ENCODE measurements around the gene SCARF1. TPM values are rescaled to one million over a fixed set of nuclear protein-coding genes. Genes with fewer than 3 reads are reported as not detected.

Gene SCARF1
- total RNA-seq, 1 donor from 2014 or later: 8.0 TPM

DNA sequence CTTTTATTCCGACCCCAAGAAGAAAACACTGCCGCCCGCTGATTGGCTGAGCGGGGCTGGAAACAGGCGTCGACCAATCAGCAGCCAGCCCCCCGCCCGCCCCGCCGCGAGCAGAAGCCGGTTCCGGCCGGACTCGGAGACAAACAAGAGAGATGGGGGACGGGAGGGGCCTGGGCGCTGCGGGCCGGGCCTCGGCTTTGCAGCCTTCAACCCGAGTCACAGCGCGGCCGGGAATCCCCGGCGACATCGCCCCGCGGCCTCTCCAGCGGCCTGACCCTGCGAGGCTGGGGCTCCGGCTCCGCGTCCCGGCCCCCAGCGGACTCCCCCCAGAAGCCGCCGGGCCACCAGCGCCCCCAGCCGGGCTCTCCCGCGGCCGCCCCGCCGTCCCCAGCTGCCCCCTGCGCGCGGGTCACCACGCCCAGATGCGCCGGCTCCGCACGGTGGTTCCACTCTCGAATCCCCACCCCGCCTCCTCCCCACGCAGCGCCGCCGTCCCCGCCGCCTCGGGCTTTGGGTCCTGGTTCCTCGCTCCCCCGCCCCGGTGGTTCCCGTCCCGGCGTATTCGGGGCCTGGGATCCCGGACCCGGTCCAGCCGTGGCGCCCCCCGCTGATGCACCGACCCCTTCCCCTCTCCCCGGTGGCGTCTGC, 16.6 kb downstream of the SCARF1 start:
- ChIA-PET POLR2A (interaction anchor here (0.5 to 17.6 kb wide), 26 partner anchors 10 to 264 kb away, joined by 3 to 418 read pairs (median 8); partner anchors contain the start of genes CRK, INPP5K, MYO1C and PITPNA), CTCF (interaction anchor here (0.9 to 6.4 kb wide), 12 partner anchors 11 to 267 kb away, joined by 3 to 124 read pairs (median 6); partner anchors contain the start of genes INPP5K, RILP and SCARF1)
- ATAC-seq (ENCODE audit: low read depth): peak; percentile 70
- TF ChIP-seq, protein P1, sequence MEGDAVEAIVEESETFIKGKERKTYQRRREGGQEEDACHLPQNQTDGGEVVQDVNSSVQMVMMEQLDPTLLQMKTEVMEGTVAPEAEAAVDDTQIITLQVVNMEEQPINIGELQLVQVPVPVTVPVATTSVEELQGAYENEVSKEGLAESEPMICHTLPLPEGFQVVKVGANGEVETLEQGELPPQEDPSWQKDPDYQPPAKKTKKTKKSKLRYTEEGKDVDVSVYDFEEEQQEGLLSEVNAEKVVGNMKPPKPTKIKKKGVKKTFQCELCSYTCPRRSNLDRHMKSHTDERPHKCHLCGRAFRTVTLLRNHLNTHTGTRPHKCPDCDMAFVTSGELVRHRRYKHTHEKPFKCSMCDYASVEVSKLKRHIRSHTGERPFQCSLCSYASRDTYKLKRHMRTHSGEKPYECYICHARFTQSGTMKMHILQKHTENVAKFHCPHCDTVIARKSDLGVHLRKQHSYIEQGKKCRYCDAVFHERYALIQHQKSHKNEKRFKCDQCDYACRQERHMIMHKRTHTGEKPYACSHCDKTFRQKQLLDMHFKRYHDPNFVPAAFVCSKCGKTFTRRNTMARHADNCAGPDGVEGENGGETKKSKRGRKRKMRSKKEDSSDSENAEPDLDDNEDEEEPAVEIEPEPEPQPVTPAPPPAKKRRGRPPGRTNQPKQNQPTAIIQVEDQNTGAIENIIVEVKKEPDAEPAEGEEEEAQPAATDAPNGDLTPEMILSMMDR (IDR thresholded peaks at IDR 0.05): no peak
- Mint-ChIP-seq H3K4me1 (peaks cover 56% of the 10 kb centered on the region), H3K27me3 (no peaks in the 10 kb centered on the region), H3K9me3 (no peaks in the 10 kb centered on the region), H3K4me3 (peak overlapping the region; percentile 99), H3K27ac (peak overlapping the region; percentile 98), H3K36me3 (ENCODE audit: low read depth) (peaks cover 42% of the 10 kb centered on the region)
- intact Hi-C loops (cut with micrococcal nuclease): loop anchor here (1.0 to 5.0 kb wide), 11 partner anchors 15 to 772 kb away; partner anchors contain the start of genes MNT, PITPNA, PRPF8 and RILP
- peak; percentile 85 for DNase-seq

DNA sequence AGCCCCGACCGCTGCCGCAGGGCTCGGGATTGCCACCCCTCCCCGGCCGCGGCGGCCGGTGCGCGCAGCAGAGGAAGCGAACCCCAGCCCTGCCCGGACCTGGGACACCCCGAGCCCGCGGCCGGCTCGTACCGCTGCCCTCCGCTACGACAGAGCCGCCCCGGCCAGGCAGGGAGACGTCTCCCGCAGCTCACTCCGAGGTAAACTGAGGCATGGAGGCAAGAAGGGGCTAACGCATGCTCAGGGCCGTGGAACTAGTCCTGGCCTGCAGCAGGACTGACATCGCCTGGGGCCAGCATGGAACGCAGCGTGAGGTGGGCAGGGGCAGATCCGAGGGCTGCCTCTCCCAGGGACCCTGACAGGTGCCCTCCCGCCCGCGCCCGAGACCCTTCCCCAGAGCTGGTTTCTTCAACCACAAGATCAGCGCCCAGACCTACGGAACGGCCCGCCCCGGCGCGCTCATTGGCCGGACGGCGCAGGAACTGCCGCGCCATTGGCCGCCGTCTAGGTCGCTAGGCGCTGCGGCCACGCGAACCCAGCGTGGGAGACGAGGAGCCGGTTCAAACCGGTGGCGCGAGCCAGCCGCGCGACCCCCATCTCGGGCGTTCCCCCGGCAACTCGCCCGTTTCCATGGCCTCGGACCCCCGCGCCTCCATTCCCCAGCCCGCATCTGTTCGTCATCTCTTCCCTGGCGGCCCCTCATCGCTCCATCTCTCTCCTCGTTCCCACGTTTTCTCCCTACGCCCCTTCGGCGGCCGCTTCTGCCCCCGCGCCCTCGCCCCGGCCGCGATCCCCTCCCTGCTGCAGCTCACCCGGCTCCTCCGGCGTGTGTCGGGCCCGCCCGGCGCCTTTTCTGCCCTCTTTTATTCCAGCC, 17.3 kb downstream of the SCARF1 start, which contains the start of gene SLC43A2:
Gene SLC43A2, minus strand, starts transcription at position 853 of the 874 bp plus-strand sequence. CDS start 960 bp downstream, outside the sequence.
- peak; percentile 59 for ATAC-seq (ENCODE audit: low read depth)
- peaks cover 47% of the 10 kb centered on the region for H3K36me3 Mint-ChIP-seq (ENCODE audit: low read depth)
- peak within 1 kb of the TSS; percentile 99 for H3K4me3 Mint-ChIP-seq
- H3K27ac Mint-ChIP-seq: peak within 1 kb of the TSS; percentile 98
- DNase-seq: peak; percentile 80
- TF ChIP-seq, protein P1 (IDR thresholded peaks at IDR 0.05): no peak
- no peaks in the 10 kb centered on the region for H3K27me3 Mint-ChIP-seq
- peaks cover 58% of the 10 kb centered on the region for H3K4me1 Mint-ChIP-seq
- CTCF ChIA-PET: interaction anchor here (0.9 to 6.4 kb wide), 10 partner anchors 17 to 266 kb away, joined by 3 to 124 read pairs (median 4); partner anchors contain the start of genes INPP5K, RILP and SCARF1
- intact Hi-C loops (cut with micrococcal nuclease): loop anchor here (1.0 to 5.0 kb wide), 9 partner anchors 21 to 773 kb away; partner anchors contain the start of genes MNT, PITPNA, PRPF8 and RILP
- H3K9me3 Mint-ChIP-seq: no peaks in the 10 kb centered on the region
- POLR2A ChIA-PET: interaction anchor here (0.5 to 17.6 kb wide), 26 partner anchors 9 to 229 kb away, joined by 3 to 418 read pairs (median 8); partner anchors contain the start of genes INPP5K, MYO1C, PITPNA and RILP

DNA sequence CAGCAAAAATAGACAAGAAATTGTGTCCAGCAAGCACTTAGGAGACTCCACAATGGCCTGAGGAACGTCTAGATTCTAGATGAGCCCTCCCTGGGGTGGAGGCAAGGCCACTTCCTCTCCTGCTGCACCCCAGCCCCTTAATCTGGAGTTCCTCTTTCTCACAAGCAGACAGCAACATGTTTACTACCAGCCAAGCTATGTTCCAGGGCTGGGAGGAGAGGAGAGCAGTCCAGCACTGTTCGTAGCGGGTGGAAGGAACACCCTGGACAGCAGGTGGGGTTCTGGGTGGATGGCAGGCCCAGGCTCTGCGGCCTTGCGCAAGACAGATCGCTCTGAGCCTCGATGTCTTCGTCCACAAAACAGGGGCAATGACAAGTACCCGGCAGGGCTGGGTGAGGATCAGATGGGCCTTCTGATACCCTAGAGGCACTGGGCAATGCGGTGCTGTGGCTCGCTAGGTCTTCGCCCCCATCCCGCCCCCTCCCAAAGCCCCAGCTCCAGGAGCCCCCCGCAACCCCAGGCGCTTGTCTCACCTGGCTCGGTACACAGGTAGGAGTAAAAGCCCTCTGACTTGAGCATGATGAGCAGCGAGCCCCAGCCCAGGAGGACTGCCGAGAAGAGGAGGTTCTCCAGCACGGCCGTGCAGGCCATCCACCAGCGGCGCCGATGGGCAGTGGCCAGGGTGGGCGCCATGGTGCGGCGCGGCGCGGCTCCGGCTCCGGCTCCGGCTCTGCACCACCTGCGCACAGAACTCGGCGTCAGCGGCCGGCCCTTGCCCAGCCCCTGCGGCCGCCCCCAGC, 18.1 kb downstream of the SCARF1 start:
- DNase-seq: peak; percentile 46

DNA sequence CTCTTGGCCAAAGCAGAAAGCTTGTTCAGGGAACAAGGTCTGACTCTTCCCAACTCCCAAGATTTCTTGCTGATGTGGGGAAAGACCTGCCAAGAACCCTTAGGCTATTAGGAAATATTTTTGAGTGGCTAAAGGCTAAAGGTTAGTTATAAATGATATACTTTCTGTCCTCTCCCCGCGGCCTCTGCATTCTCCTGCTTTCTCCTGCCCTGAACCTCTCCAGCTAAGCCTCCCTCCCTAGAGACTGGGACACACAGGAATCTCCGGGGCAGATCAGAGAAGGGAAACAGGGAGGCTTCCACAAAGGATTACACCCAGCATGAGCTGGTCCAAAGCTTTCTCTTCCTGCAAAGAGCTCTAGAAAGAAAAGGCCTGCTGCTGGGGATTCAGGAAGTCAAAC, 19.2 kb downstream of the SCARF1 start:
- Mint-ChIP-seq H3K4me3 (peak overlapping the region; percentile 99), H3K9me3 (no peaks in the 10 kb centered on the region), H3K27me3 (no peaks in the 10 kb centered on the region), H3K27ac (peak overlapping the region; percentile 88), H3K4me1 (peaks cover 51% of the 10 kb centered on the region), H3K36me3 (ENCODE audit: low read depth) (peaks cover 55% of the 10 kb centered on the region)
- ChIA-PET POLR2A (interaction anchor here (0.6 to 17.6 kb wide), 12 partner anchors 15 to 275 kb away, joined by 3 to 418 read pairs (median 7); partner anchors contain the start of genes CRK, INPP5K, RILP and SCARF1), CTCF (interaction anchor here (0.9 to 3.6 kb wide), 6 partner anchors 10 to 261 kb away, joined by 3 to 24 read pairs (median 4); no protein-coding TSS in a partner anchor)
- ATAC-seq (ENCODE audit: low read depth) (no peak), DNase-seq (no peak)
- TF ChIP-seq, protein P1 (IDR thresholded peaks at IDR 0.05): no peak
- intact Hi-C loops (cut with micrococcal nuclease): loop anchor here (5.0 kb wide), 1 partner anchor 359 kb away; no protein-coding TSS in a partner anchor

More for the DNA sequence above, 18.1 kb downstream of the SCARF1 start:
- POLR2A ChIA-PET: interaction anchor here (0.6 to 17.6 kb wide), 26 partner anchors 10 to 228 kb away, joined by 3 to 418 read pairs (median 8); partner anchors contain the start of genes INPP5K, PITPNA, RILP and RPA1
- intact Hi-C loops (cut with micrococcal nuclease): loop anchor here (5.0 kb wide), 1 partner anchor 360 kb away; no protein-coding TSS in a partner anchor
- Mint-ChIP-seq H3K27me3 (no peaks in the 10 kb centered on the region), H3K36me3 (ENCODE audit: low read depth) (peaks cover 50% of the 10 kb centered on the region), H3K27ac (peak overlapping the region; percentile 88), H3K4me3 (peak overlapping the region; percentile 99), H3K9me3 (no peaks in the 10 kb centered on the region), H3K4me1 (peaks cover 58% of the 10 kb centered on the region)
- TF ChIP-seq, protein P1 (IDR thresholded peaks at IDR 0.05): no peak
- CTCF ChIA-PET: interaction anchor here (1.0 to 6.4 kb wide), 6 partner anchors 11 to 262 kb away, joined by 3 to 124 read pairs (median 14); partner anchors contain the start of gene INPP5K
- peak; percentile 13 for ATAC-seq (ENCODE audit: low read depth)
